DMS 273 (cell line): Measurements from ENCODE around the gene CYP19A1.

Source experiments
- DNase-seq: peaks from one replicate; lab custom pipeline; 2025; ENCODE audit not compliant: unreplicated experiment; lab: John Stamatoyannopoulos, UW

The CYP19A1 gene

GRCh38 chr15:51302480-51302879 lies 35.9 kb downstream of the CYP19A1 start:
- DNase-seq: no peak

GRCh38 chr15:51299187-51300015 lies 39.0 kb downstream of the CYP19A1 start:
- DNase-seq: peak; percentile 15

GRCh38 chr15:51298620-51299019 lies 39.8 kb downstream of the CYP19A1 start:
- peak; percentile 16 for DNase-seq

GRCh38 chr15:51290720-51291119 lies 47.7 kb downstream of the CYP19A1 start:
- no peak for DNase-seq

- DNase-seq: no peak
Measured at GRCh38 chr15:51289290-51289689, 49.1 kb downstream of the CYP19A1 start.

GRCh38 chr15:51288143-51289065 lies 50.0 kb downstream of the CYP19A1 start:
- DNase-seq: no peak

- no peak for DNase-seq
Measured at GRCh38 chr15:51286816-51287215, 51.6 kb downstream of the CYP19A1 start.

- DNase-seq: no peak
Measured at GRCh38 chr15:51285399-51285798, 53.0 kb downstream of the CYP19A1 start.

GRCh38 chr15:51284871-51285270 lies 53.5 kb downstream of the CYP19A1 start:
- DNase-seq: no peak

- DNase-seq: no peak
Measured at GRCh38 chr15:51283026-51283425, 55.4 kb downstream of the CYP19A1 start.

GRCh38 chr15:51282241-51282640 lies 56.2 kb downstream of the CYP19A1 start:
- peak; percentile 11 for DNase-seq

- DNase-seq: peak; percentile 57
Measured at GRCh38 chr15:51281368-51281967, 56.9 kb downstream of the CYP19A1 start.

GRCh38 chr15:51280838-51281237 lies 57.6 kb downstream of the CYP19A1 start:
- no peak for DNase-seq

- DNase-seq: no peak
Measured at GRCh38 chr15:51279391-51279790, 59.0 kb downstream of the CYP19A1 start.

GRCh38 chr15:51277101-51277500 lies 61.3 kb downstream of the CYP19A1 start:
- no peak for DNase-seq

- DNase-seq: no peak
Measured at GRCh38 chr15:51274956-51275355, 63.4 kb downstream of the CYP19A1 start.

- DNase-seq: no peak
Measured at GRCh38 chr15:51270706-51271105, 67.7 kb downstream of the CYP19A1 start.

GRCh38 chr15:51269496-51269895 lies 68.9 kb downstream of the CYP19A1 start:
- no peak for DNase-seq

GRCh38 chr15:51267703-51268083 lies 70.7 kb downstream of the CYP19A1 start:
- peak; percentile 46 for DNase-seq

- peak; percentile 25 for DNase-seq
Measured at GRCh38 chr15:51267051-51267702, 71.2 kb downstream of the CYP19A1 start.

GRCh38 chr15:51266656-51267050 lies 71.7 kb downstream of the CYP19A1 start:
- DNase-seq: no peak
